Retinal pigment epithelial cell (primary cell): ENCODE data around the gene CADM1.

Experiments used
- DNase-seq: peaks from one replicate; pipeline ENCODE4 v3.0.0-alpha.2; 2010; ENCODE audit warnings: low read depth
- H3K4me3 ChIP-seq: 2 replicates; pipeline ENCODE4 v1.5.1; 2011; ENCODE audit warnings: mild to moderate bottlenecking, low read length, control low read depth, moderate library complexity
- TF ChIP-seq, protein P1 (sequence below): conservative IDR thresholded peaks from 2 replicates; pipeline ENCODE4 v1.5.1; 2011; ENCODE audit warnings: low read depth, low read length, control low read depth, inconsistent platforms

CADM1 gene

DNA sequence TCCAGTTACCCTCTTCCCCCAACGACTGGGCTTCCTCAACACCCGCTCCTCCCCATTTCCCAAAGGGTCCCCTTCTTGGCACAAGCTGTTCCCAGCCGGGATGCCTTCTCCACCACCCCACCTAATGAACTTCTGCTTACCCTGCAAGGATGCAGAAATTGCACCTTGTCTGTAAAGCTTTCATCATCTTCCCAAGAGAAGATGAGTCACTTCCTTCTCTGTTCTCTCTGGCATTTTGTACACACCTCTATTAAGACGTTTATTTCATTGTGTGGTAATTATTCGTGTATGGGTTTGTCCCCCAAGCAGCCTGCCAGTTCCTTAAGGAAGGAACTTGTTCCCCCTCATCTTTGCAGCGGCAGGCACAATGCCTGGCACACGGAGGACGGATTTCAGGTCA is 351.1 kb downstream of the CADM1 start:
- TF ChIP-seq, protein P1, sequence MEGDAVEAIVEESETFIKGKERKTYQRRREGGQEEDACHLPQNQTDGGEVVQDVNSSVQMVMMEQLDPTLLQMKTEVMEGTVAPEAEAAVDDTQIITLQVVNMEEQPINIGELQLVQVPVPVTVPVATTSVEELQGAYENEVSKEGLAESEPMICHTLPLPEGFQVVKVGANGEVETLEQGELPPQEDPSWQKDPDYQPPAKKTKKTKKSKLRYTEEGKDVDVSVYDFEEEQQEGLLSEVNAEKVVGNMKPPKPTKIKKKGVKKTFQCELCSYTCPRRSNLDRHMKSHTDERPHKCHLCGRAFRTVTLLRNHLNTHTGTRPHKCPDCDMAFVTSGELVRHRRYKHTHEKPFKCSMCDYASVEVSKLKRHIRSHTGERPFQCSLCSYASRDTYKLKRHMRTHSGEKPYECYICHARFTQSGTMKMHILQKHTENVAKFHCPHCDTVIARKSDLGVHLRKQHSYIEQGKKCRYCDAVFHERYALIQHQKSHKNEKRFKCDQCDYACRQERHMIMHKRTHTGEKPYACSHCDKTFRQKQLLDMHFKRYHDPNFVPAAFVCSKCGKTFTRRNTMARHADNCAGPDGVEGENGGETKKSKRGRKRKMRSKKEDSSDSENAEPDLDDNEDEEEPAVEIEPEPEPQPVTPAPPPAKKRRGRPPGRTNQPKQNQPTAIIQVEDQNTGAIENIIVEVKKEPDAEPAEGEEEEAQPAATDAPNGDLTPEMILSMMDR, result no peak
- no peak overlapping the region for H3K4me3 ChIP-seq
- no peak for DNase-seq

DNA sequence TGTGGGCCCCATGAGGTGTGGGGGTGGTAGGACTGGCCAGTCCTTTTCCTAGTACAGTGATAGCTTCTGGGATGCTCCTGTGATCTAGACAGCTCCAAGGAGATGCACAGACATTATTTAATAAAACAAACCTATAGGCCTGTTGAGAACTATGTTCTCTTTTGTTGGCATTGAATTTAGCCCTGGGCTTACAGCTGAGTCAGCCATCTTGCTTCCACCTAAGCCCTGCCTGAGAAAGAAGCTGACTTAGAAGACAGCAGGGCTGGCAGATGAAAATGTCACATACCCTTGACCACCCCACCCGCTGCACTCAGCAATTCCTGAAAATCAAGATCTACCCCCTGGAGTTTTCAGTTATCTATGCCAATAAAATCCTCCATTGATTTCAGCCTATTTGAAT is 353.2 kb downstream of the CADM1 start:
- DNase-seq, result no peak
- no peak overlapping the region for H3K4me3 ChIP-seq
- TF ChIP-seq, protein P1, result no peak

DNA sequence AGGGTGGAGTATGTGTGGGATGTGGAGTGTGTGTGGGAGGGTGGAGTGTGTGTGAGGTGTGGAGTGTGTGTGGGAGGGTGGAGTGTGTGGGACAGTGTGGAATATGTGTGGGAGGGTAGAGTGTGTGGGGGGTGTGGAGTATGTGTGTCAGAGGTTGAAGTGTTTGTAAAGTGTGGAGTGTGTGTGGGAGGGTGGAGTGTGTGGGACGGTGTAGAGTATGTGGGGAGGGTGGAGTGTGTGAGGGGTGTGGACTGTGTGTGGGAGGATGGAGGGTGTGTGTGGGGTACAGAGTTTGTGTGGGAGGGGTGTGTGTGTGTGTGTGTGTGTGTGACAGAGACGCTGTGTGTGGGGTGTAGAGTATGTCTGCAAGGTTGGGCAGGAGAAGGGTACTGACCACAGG is 355.5 kb downstream of the CADM1 start:
- TF ChIP-seq, protein P1, result no peak
- no peak overlapping the region for H3K4me3 ChIP-seq
- DNase-seq, result no peak

DNA sequence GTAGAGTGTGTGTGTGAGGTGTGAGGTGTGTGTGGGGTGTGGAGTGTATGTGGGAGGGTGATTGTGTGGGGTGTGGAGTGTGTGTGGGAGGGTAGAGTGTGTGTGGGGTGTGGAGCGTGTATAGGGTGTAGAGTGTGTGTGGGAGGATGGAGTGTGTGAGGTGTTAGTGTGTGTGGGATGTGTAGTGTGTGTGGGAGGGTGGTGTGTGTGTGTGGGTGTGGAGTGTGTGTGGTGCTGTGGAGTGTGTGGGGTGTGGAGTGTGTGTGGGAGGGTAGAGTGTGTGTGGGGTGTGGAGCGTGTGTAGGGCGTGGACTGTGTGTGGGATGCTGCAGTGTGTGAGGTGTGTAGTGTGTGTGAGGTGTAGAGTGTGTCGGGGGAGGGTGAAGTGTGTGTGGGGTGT is 356.1 kb downstream of the CADM1 start:
- H3K4me3 ChIP-seq, result no peak overlapping the region
- TF ChIP-seq, protein P1, result no peak
- no peak for DNase-seq

DNA sequence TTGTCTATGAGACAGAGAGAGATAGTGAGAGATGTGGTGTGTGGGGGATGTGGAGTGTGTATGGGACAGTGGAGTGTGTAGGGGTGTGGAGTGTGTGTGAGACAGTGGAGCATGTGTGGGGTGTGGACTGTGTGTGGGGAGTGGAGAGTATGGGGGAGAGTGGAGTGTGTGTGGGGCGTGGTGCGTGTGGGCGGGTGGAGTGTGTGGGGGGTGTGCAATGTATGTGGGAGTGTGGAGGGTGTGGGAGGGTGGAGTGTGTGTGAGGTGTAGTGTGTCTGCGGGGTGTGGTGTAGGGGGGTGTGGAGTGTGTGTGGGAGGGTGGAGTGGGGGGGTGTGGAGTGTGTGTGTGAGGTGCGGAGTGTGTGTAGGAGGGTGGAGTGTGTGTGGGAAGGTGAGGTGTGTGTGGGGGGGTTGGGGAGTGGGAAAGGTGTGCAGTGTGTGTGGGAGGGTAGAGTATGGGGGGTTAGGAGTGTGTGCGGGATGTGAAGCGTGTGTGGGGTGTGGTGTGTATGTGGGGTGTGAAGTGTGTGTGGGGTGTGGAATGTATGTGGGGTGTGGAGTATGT is 356.9 kb downstream of the CADM1 start:
- no peak overlapping the region for H3K4me3 ChIP-seq
- TF ChIP-seq, protein P1, result no peak
- DNase-seq, result no peak

DNA sequence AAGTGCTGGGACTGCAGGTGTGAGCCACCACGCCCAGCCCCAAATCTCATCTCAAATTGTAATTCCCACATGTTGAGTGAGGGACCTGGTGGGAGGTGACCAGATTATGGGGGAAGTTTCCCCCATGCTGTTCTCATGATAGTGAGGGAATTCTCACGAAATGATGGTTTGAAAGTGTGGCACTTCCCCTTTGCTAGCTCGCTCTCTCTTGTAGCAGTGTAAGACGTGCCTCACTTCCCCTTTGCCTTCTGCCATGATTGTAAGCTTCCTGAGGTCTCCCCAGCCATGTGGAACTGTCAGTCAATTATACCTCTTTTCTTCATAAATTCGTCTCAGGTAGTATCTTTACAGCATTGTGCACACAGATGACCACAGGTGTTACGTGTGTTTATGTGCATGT is 357.8 kb downstream of the CADM1 start:
- no peak for DNase-seq
- H3K4me3 ChIP-seq, result no peak overlapping the region
- TF ChIP-seq, protein P1, result no peak

DNA sequence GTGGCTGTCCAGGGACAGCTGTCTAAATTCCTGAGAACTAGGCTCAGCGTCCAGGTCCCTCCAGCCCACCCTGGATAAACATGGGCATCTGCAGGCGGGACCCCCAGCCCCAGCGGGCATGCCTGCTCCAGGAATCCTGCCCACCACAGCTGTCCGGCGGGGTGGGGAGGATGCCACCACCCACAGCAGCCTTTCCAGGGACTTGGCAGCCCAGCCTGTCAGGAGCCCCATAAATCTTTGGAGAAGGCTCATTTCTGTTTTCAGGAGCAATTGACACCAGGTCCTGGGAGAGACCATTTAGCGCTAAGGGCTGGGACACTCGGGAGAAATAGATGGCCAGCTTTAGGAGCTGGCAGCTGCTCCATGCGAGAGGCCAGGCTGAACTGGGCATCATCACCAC is 358.9 kb downstream of the CADM1 start:
- DNase-seq, result no peak
- H3K4me3 ChIP-seq, result no peak overlapping the region
- TF ChIP-seq, protein P1, result no peak
